ENCODE measurements around the gene SLC25A22.

Gene SLC25A22

GRCh38 chr11:821512-822371 lies 23.7 kb upstream of the SLC25A22 start:
- no peak for DNase-seq (ENCODE audit: low read depth)

- DNase-seq (ENCODE audit: low read depth): no peak
Observed at GRCh38 chr11:820655-821511, 22.8 kb upstream of the SLC25A22 start.

GRCh38 chr11:819943-820649 lies 22.0 kb upstream of the SLC25A22 start:
- peak; percentile 94 for DNase-seq (ENCODE audit: low read depth)

- DNase-seq (ENCODE audit: low read depth): peak; percentile 85
Observed at GRCh38 chr11:819129-819931, 21.2 kb upstream of the SLC25A22 start.

GRCh38 chr11:818396-819128 lies 20.5 kb upstream of the SLC25A22 start, which contains the start of gene PNPLA2:
Gene PNPLA2 (plus strand): TSS chr11:818914. CDS start chr11:819719, 805 bp downstream.
- no peak for DNase-seq (ENCODE audit: low read depth)

GRCh38 chr11:816433-816779 lies 18.3 kb upstream of the SLC25A22 start:
- no peak for DNase-seq (ENCODE audit: low read depth)

- no peak for DNase-seq (ENCODE audit: low read depth)
Observed at GRCh38 chr11:815675-816432, 17.8 kb upstream of the SLC25A22 start.

GRCh38 chr11:813456-814096 lies 15.5 kb upstream of the SLC25A22 start:
- no peak for DNase-seq (ENCODE audit: low read depth)

- no peak for DNase-seq (ENCODE audit: low read depth)
Observed at GRCh38 chr11:813072-813455, 15.0 kb upstream of the SLC25A22 start.

- no peak for DNase-seq (ENCODE audit: low read depth)
Observed at GRCh38 chr11:812390-812789, 14.3 kb upstream of the SLC25A22 start.

- DNase-seq (ENCODE audit: low read depth): no peak
Observed at GRCh38 chr11:811446-812245, 13.6 kb upstream of the SLC25A22 start.

- DNase-seq (ENCODE audit: low read depth): no peak
Observed at GRCh38 chr11:810040-810567, 12.0 kb upstream of the SLC25A22 start.

GRCh38 chr11:809287-810039 lies 11.4 kb upstream of the SLC25A22 start, which contains the start of gene RPLP2:
Gene RPLP2 (plus strand): TSS chr11:809967. CDS start chr11:810235, 268 bp downstream.
- DNase-seq (ENCODE audit: low read depth): peak; percentile 95

- no peak for DNase-seq (ENCODE audit: low read depth)
Observed at GRCh38 chr11:808427-809286, 10.6 kb upstream of the SLC25A22 start.

GRCh38 chr11:804599-804964 lies 6.5 kb upstream of the SLC25A22 start:
- DNase-seq (ENCODE audit: low read depth): no peak

GRCh38 chr11:803770-804598 lies 5.9 kb upstream of the SLC25A22 start:
- no peak for DNase-seq (ENCODE audit: low read depth)

Measured in T-helper 22 cell (primary cell).